Epithelial cell of proximal tubule (primary cell): ENCODE measurements around the gene ZNF296. TPM values are rescaled to one million over a fixed set of nuclear protein-coding genes. Genes with fewer than 3 reads are reported as not detected.
A peak's percentile ranks its signal among the peaks of the same experiment; 100 is the strongest.

Experiments
- DNase-seq: peaks from one replicate; pipeline ENCODE4 v3.0.0-alpha.2; 2011; ENCODE audit warnings: low read depth
- H3K4me3 ChIP-seq: 2 replicates; pipeline ENCODE4 v1.5.1; 2011; ENCODE audit warnings: low read depth, mild to moderate bottlenecking, low read length
- CTCF ChIP-seq: conservative IDR thresholded peaks from 2 replicates; pipeline ENCODE4 v1.5.1; 2012; ENCODE audit warnings: low read depth, mild to moderate bottlenecking, low read length
- total RNA-seq: library from RNA; depleted of rRNA; stranded (reverse); fragments of >200 nt; gene quantifications from 2 replicates; pipeline ENCODE4 v1.2.3, GENCODE V29; 2015

ZNF296 gene
- total RNA-seq, 1 donor from 2014 or later: 1.7 TPM

GRCh38 chr19:45069056-45069455 is 7.2 kb downstream of the ZNF296 start:
- DNase-seq: no peak
- no peak for TF ChIP-seq CTCF
- H3K4me3 ChIP-seq: no peak overlapping the region

GRCh38 chr19:45068041-45068440 is 8.2 kb downstream of the ZNF296 start:
- no peak for TF ChIP-seq CTCF
- DNase-seq: no peak
- no peak overlapping the region for H3K4me3 ChIP-seq

GRCh38 chr19:45066921-45067661 is 9.2 kb downstream of the ZNF296 start:
- no peak for TF ChIP-seq CTCF
- no peak overlapping the region for H3K4me3 ChIP-seq
- no peak for DNase-seq

DNA sequence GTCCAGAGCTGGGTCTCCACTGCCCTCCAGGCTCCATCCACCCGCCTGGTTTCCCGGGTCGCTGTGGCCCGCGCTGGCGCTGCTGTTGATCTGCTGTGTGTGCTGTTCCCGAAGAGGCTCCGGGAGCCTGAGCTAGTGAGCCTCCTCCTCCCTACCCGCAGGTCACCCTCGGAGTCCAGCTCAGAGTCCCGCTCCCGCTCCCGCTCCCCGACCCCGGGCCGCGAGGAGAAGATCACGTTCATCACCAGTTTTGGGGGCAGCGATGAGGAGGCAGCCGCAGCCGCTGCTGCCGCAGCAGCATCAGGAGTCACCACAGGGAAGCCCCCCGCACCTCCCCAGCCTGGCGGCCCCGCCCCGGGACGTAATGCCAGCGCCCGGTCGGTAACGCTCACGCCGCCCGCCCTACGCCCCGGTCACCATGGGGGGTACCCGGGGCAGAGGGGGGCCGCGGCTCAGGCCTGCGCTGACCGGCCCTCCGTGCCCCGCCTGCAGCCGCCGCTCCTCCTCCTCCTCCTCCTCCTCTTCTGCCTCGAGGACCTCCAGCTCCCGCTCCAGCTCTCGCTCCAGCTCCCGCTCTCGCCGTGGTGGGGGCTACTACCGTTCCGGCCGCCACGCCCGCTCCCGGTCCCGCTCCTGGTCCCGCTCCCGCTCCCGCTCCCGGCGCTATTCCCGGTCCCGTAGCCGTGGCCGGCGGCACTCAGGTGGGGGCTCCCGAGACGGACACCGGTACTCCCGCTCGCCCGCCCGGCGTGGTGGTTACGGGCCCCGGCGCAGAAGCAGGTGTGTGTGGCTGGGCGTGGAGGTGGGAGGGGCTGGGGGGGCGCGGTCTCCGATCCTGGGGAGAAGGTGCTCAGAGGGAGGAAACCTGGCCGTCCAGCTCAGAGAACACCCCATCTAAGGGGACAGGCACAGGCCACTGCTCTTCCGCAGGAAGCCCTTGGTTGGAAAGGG is 12.2 kb downstream of the ZNF296 start:
- no peak for DNase-seq
- no peak for TF ChIP-seq CTCF
- H3K4me3 ChIP-seq: no peak overlapping the region

DNA sequence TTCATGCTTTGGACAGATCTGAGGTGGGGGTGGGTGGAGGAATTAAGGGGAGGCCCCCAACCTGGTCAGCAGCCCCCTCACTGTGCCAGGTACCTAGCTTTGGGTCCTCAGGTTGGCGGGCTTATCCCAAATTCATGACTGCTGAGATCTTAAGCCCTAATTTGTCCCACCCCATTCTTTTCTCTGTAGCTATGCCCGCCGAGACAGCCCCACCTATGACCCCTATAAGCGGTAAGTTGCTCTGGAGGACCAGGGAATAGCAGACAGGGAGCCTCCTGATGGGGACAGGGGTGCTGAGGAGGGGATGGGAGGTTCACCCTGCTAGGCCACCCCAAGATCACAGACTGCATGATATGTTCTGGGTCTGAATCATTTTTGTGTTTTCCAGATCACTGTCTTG is 14.3 kb downstream of the ZNF296 start:
- DNase-seq: no peak
- no peak overlapping the region for H3K4me3 ChIP-seq
- TF ChIP-seq CTCF: no peak

DNA sequence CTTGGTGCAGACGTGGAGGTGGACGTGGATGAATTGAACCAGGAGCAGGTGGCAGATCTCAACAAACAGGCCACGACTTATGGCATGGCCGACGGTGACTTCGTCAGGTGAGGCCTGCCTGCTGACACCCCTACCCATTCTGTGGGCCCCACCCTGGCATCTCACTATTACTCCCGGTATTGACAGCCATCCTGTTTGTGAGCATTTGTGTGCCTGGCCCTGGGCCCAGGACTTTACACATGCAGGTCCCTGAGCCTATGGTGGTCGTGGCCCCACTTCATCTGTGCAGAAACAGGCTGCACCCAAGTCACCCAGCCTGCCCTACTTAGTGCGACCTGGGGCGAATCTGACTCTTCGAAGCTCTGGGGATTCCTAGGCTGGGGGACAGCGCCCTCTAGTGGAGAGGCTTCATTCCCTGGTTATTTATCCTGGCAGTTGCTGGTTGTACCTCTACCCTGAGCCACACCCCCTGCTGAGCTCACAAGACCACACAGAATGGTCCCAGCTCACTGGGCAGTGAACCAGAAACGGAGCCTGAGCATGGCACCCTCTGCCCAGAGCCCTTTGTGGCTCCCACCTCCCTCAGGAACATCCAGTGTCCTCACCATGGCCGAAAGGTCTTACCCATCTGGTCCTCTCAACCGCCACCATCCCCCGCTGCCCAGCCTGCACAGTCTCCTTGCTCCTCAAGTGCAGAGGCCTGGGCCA is 16.9 kb downstream of the ZNF296 start:
- H3K4me3 ChIP-seq: no peak overlapping the region
- TF ChIP-seq CTCF: peak; percentile 94
- DNase-seq: no peak
